ENCODE data around the gene ADCK2. TPM values are rescaled to one million over a fixed set of nuclear protein-coding genes. Genes with fewer than 3 reads are reported as not detected.
"Not testable (repeated sequence)": the region's sequence is repeated elsewhere in the genome, so short reads cannot be mapped to it uniquely, and the experiment has no call there.

Gene ADCK2
- total RNA-seq, 1 donor from 2014 or later = 12.4 TPM

GRCh38 chr7:140657891-140658290 is 14.9 kb upstream of the ADCK2 start:
- TF ChIP-seq EZH2 (IDR thresholded peaks at IDR 0.05; ENCODE audit: insufficient read depth, low read length) (no peak), CTCF (IDR thresholded peaks at IDR 0.05; ENCODE audit: insufficient read depth, low read depth, low read length) (no peak)

GRCh38 chr7:140659856-140660255 is 12.9 kb upstream of the ADCK2 start:
- Mint-ChIP-seq H3K9me3 (ENCODE audit: unreplicated experiment) (peaks cover 1% of the 10 kb centered on the region), H3K36me3 (ENCODE audit: low read depth, unreplicated experiment) (no peaks in the 10 kb centered on the region), H3K27ac (ENCODE audit: unreplicated experiment) (no peak overlapping the region), H3K27me3 (ENCODE audit: low read depth, unreplicated experiment) (peaks cover 18% of the 10 kb centered on the region), H3K4me3 (ENCODE audit: unreplicated experiment) (no peak overlapping the region), H3K4me1 (ENCODE audit: low read depth, unreplicated experiment) (peaks cover 12% of the 10 kb centered on the region)
- Histone ChIP-seq H3K9ac (ENCODE audit: low read length) (no peak overlapping the region), H3K36me3 (ENCODE audit: insufficient read depth, low read length) (no peaks in the 10 kb centered on the region), H3K4me1 (ENCODE audit: insufficient read depth, low read length) (no peaks in the 10 kb centered on the region), H3K79me2 (ENCODE audit: insufficient read depth, low read length) (no peaks in the 10 kb centered on the region), H2AFZ (ENCODE audit: low read depth, low read length) (no peak overlapping the region), H3K4me2 (ENCODE audit: low read length) (no peak overlapping the region), H3K27ac (ENCODE audit: low read depth, low read length) (no peak overlapping the region), H4K20me1 (ENCODE audit: insufficient read depth, low read length) (no peaks in the 10 kb centered on the region), H3K9me3 (ENCODE audit: insufficient read depth, low read depth, low read length) (no peaks in the 10 kb centered on the region), H3K4me3 (ENCODE audit: insufficient read depth, low read depth, low read length) (no peak overlapping the region), H3K27me3 (ENCODE audit: insufficient read depth, low read length) (peaks cover 4% of the 10 kb centered on the region)
- peak; percentile 12 for DNase-seq (ENCODE audit: low read depth)
- no peak for TF ChIP-seq EZH2 (IDR thresholded peaks at IDR 0.05; ENCODE audit: insufficient read depth, low read length)
- TF ChIP-seq CTCF (IDR thresholded peaks at IDR 0.05; ENCODE audit: insufficient read depth, low read depth, low read length) = no peak
- no peak for FAIRE-seq

More at GRCh38 chr7:140657891-140658290, 14.9 kb upstream of the ADCK2 start:
- DNase-seq (ENCODE audit: low read depth) = no peak
- H2AFZ ChIP-seq (ENCODE audit: low read depth, low read length) = no peak overlapping the region
- H3K79me2 ChIP-seq (ENCODE audit: insufficient read depth, low read length) = no peaks in the 10 kb centered on the region
- no peak overlapping the region for H3K4me2 ChIP-seq (ENCODE audit: low read length)
- no peak for FAIRE-seq
- H3K4me1 Mint-ChIP-seq (ENCODE audit: low read depth, unreplicated experiment) = peaks cover 17% of the 10 kb centered on the region
- H4K20me1 ChIP-seq (ENCODE audit: insufficient read depth, low read length) = no peaks in the 10 kb centered on the region
- H3K9me3 Mint-ChIP-seq (ENCODE audit: unreplicated experiment) = peaks cover 1% of the 10 kb centered on the region
- no peak overlapping the region for H3K4me3 ChIP-seq (ENCODE audit: insufficient read depth, low read depth, low read length)
- no peaks in the 10 kb centered on the region for H3K36me3 ChIP-seq (ENCODE audit: insufficient read depth, low read length)
- H3K9me3 ChIP-seq (ENCODE audit: insufficient read depth, low read depth, low read length) = no peaks in the 10 kb centered on the region
- H3K27me3 Mint-ChIP-seq (ENCODE audit: low read depth, unreplicated experiment) = peaks cover 15% of the 10 kb centered on the region
- no peak overlapping the region for H3K9ac ChIP-seq (ENCODE audit: low read length)
- H3K27ac ChIP-seq (ENCODE audit: low read depth, low read length) = no peak overlapping the region
- H3K27me3 ChIP-seq (ENCODE audit: insufficient read depth, low read length) = peaks cover 4% of the 10 kb centered on the region
- no peaks in the 10 kb centered on the region for H3K36me3 Mint-ChIP-seq (ENCODE audit: low read depth, unreplicated experiment)
- H3K4me3 Mint-ChIP-seq (ENCODE audit: unreplicated experiment) = no peak overlapping the region
- H3K4me1 ChIP-seq (ENCODE audit: insufficient read depth, low read length) = no peaks in the 10 kb centered on the region
- no peak overlapping the region for H3K27ac Mint-ChIP-seq (ENCODE audit: unreplicated experiment)

GRCh38 chr7:140661124-140661523 is 11.6 kb upstream of the ADCK2 start:
- Mint-ChIP-seq H3K4me1 (ENCODE audit: low read depth, unreplicated experiment) (peaks cover 6% of the 10 kb centered on the region), H3K4me3 (ENCODE audit: unreplicated experiment) (no peak overlapping the region), H3K9me3 (ENCODE audit: unreplicated experiment) (peaks cover 1% of the 10 kb centered on the region), H3K27me3 (ENCODE audit: low read depth, unreplicated experiment) (peaks cover 15% of the 10 kb centered on the region), H3K36me3 (ENCODE audit: low read depth, unreplicated experiment) (no peaks in the 10 kb centered on the region), H3K27ac (ENCODE audit: unreplicated experiment) (no peak overlapping the region)
- H3K9ac ChIP-seq (ENCODE audit: low read length) = no peak overlapping the region
- no peak for FAIRE-seq
- H3K4me2 ChIP-seq (ENCODE audit: low read length) = no peak overlapping the region
- H4K20me1 ChIP-seq (ENCODE audit: insufficient read depth, low read length) = no peaks in the 10 kb centered on the region
- no peaks in the 10 kb centered on the region for H3K36me3 ChIP-seq (ENCODE audit: insufficient read depth, low read length)
- no peak overlapping the region for H3K27ac ChIP-seq (ENCODE audit: low read depth, low read length)
- peaks cover 4% of the 10 kb centered on the region for H3K27me3 ChIP-seq (ENCODE audit: insufficient read depth, low read length)
- H3K9me3 ChIP-seq (ENCODE audit: insufficient read depth, low read depth, low read length) = no peaks in the 10 kb centered on the region
- no peaks in the 10 kb centered on the region for H3K79me2 ChIP-seq (ENCODE audit: insufficient read depth, low read length)
- no peak overlapping the region for H2AFZ ChIP-seq (ENCODE audit: low read depth, low read length)
- H3K4me1 ChIP-seq (ENCODE audit: insufficient read depth, low read length) = no peaks in the 10 kb centered on the region
- no peak for TF ChIP-seq CTCF (IDR thresholded peaks at IDR 0.05; ENCODE audit: insufficient read depth, low read depth, low read length)
- TF ChIP-seq EZH2 (IDR thresholded peaks at IDR 0.05; ENCODE audit: insufficient read depth, low read length) = no peak
- no peak for DNase-seq (ENCODE audit: low read depth)
- H3K4me3 ChIP-seq (ENCODE audit: insufficient read depth, low read depth, low read length) = no peak overlapping the region

- H3K9me3 ChIP-seq (ENCODE audit: insufficient read depth, low read depth, low read length); H4K20me1 ChIP-seq (ENCODE audit: insufficient read depth, low read length); H3K79me2 ChIP-seq (ENCODE audit: insufficient read depth, low read length); H3K36me3 Mint-ChIP-seq (ENCODE audit: low read depth, unreplicated experiment); H3K9me3 Mint-ChIP-seq (ENCODE audit: unreplicated experiment); H3K4me3 ChIP-seq (ENCODE audit: insufficient read depth, low read depth, low read length); H3K27ac Mint-ChIP-seq (ENCODE audit: unreplicated experiment); H3K4me1 ChIP-seq (ENCODE audit: insufficient read depth, low read length); H2AFZ ChIP-seq (ENCODE audit: low read depth, low read length); FAIRE-seq; H3K36me3 ChIP-seq (ENCODE audit: insufficient read depth, low read length); H3K9ac ChIP-seq (ENCODE audit: low read length); H3K4me1 Mint-ChIP-seq (ENCODE audit: low read depth, unreplicated experiment); H3K4me3 Mint-ChIP-seq (ENCODE audit: unreplicated experiment); H3K27ac ChIP-seq (ENCODE audit: low read depth, low read length); DNase-seq (ENCODE audit: low read depth); H3K4me2 ChIP-seq (ENCODE audit: low read length); H3K27me3 ChIP-seq (ENCODE audit: insufficient read depth, low read length): not testable (repeated sequence)
- peaks cover 14% of the 10 kb centered on the region for H3K27me3 Mint-ChIP-seq (ENCODE audit: low read depth, unreplicated experiment)
Observed at GRCh38 chr7:140662938-140663337, 9.8 kb upstream of the ADCK2 start.
